Adipose tissue (tissue), 3 donors: ENCODE data around the gene P4HB. TPM values are rescaled to one million over a fixed set of nuclear protein-coding genes. Genes with fewer than 3 reads are reported as not detected.
"Not testable (repeated sequence)": the region's sequence is repeated elsewhere in the genome, so short reads cannot be mapped to it uniquely, and the experiment has no call there.

Source experiments
- H3K27ac ChIP-seq: one replicate; pipeline ENCODE4 v1.5.1; 2013; ENCODE audit warnings: low read depth, low read length
- WGBS, 3 donors: extraction: QIAGEN DNeasy Blood & Tissue Kit; methylation state at CpG; one replicate each; pipeline ENCODE4 v1.1.7; 2013; 5-methylcytosine and 5-hydroxymethylcytosine counted together
- polyA plus RNA-seq, 3 donors: library from polyadenylated mRNA; stranded (reverse); fragments of 200-250 nt; gene quantifications; one replicate each; pipeline ENCODE4 v1.2.3, GENCODE V29; 2013
- donor health status: healthy with polysubstance abuse.
- donor health status: Bipolar disorder and iron deficiency.
- donor health status: healthy.

Gene P4HB
- polyA plus RNA-seq, 3 donors = 377 to 2,064 (median 453) TPM

- WGBS, 3 donors = 39 to 64% (median 59%) methylated on average over 35 to 40 of the region's 40 CpGs
- H3K27ac ChIP-seq = no peak overlapping the region
These were observed 19.2 kb downstream of the P4HB start for GRCh38 chr17:81840826-81841778.

- H3K27ac ChIP-seq = not testable (repeated sequence)
- 92 to 94% (median 92%) methylated on average over 5 of the region's 5 CpGs for WGBS, 3 donors
These were observed 20.3 kb downstream of the P4HB start for GRCh38 chr17:81840059-81840458.

GRCh38 chr17:81839301-81839700, 21.0 kb downstream of the P4HB start:
- H3K27ac ChIP-seq = no peak overlapping the region
- WGBS, 3 donors = 78 to 81% (median 81%) methylated on average over 15 of the region's 15 CpGs

GRCh38 chr17:81838753-81839255, 21.5 kb downstream of the P4HB start:
- no peak overlapping the region for H3K27ac ChIP-seq

GRCh38 chr17:81837641-81838040, 22.7 kb downstream of the P4HB start:
- no peak overlapping the region for H3K27ac ChIP-seq
- WGBS, 3 donors = 54 to 81% (median 55%) methylated on average over 9 of the region's 9 CpGs

More at GRCh38 chr17:81838753-81839255, 21.5 kb downstream of the P4HB start:
- WGBS, 3 donors = 44 to 50% (median 44%) methylated on average over 17 of the region's 17 CpGs

GRCh38 chr17:81834831-81835267, 25.5 kb downstream of the P4HB start, which contains the start of gene PPP1R27:
Gene PPP1R27 (minus strand): TSS chr17:81835050. CDS start chr17:81834953, 97 bp downstream.
- H3K27ac ChIP-seq = no peak within 1 kb of the TSS
- 90 to 91% (median 91%) methylated on average over 26 of the region's 26 CpGs for WGBS, 3 donors

GRCh38 chr17:81833921-81834830, 26.2 kb downstream of the P4HB start:
- 85 to 88% (median 86%) methylated on average over 30 to 31 of the region's 31 CpGs for WGBS, 3 donors
- H3K27ac ChIP-seq = no peak overlapping the region

GRCh38 chr17:81833160-81833920, 27.0 kb downstream of the P4HB start, which contains the start of gene MCRIP1:
Gene MCRIP1 (minus strand): TSS chr17:81833291. CDS start chr17:81824506, 8,785 bp downstream.
- 2 to 3% (median 2%) methylated on average over 57 to 76 of the region's 76 CpGs for WGBS, 3 donors
- peak within 1 kb of the TSS; percentile 83 for H3K27ac ChIP-seq

GRCh38 chr17:81832608-81833159, 27.7 kb downstream of the P4HB start:
- 0 to 1% (median 0%) methylated on average over 47 to 63 of the region's 65 CpGs for WGBS, 3 donors
- peak overlapping the region; percentile 51 for H3K27ac ChIP-seq

GRCh38 chr17:81831957-81832607, 28.3 kb downstream of the P4HB start:
- peak overlapping the region; percentile 51 for H3K27ac ChIP-seq
- 16 to 27% (median 21%) methylated on average over 18 of the region's 18 CpGs for WGBS, 3 donors

GRCh38 chr17:81831563-81831956, 28.8 kb downstream of the P4HB start:
- peak overlapping the region; percentile 51 for H3K27ac ChIP-seq
- 60 to 93% (median 78%) methylated on average over 7 of the region's 7 CpGs for WGBS, 3 donors

GRCh38 chr17:81829858-81830257, 30.5 kb downstream of the P4HB start:
- 90 to 93% (median 91%) methylated on average over 6 of the region's 6 CpGs for WGBS, 3 donors
- no peak overlapping the region for H3K27ac ChIP-seq

GRCh38 chr17:81828656-81829055, 31.7 kb downstream of the P4HB start:
- H3K27ac ChIP-seq = no peak overlapping the region
- 64 to 74% (median 72%) methylated on average over 6 to 7 of the region's 7 CpGs for WGBS, 3 donors

- 77 to 85% (median 79%) methylated on average over 11 of the region's 11 CpGs for WGBS, 3 donors
- H3K27ac ChIP-seq = no peak overlapping the region
These were observed 34.4 kb downstream of the P4HB start for GRCh38 chr17:81825841-81826466.

GRCh38 chr17:81824595-81824994, 35.7 kb downstream of the P4HB start:
- 79 to 89% (median 84%) methylated on average over 9 to 11 of the region's 11 CpGs for WGBS, 3 donors
- no peak overlapping the region for H3K27ac ChIP-seq

GRCh38 chr17:81823820-81824550, 36.4 kb downstream of the P4HB start:
- H3K27ac ChIP-seq = no peak overlapping the region
- WGBS, 3 donors = 91 to 94% (median 92%) methylated on average over 32 to 33 of the region's 33 CpGs
